Mucosa of stomach (tissue), 1 donor: ENCODE results near the gene LANCL3.
"Not testable (repeated sequence)": the region's sequence is repeated elsewhere in the genome, so short reads cannot be mapped to it uniquely, and the experiment has no call there.

ENCODE experiments used
- H3K27me3 ChIP-seq: one replicate; pipeline ENCODE4 v1.7.0; 2013; ENCODE audit warnings: mild to moderate bottlenecking, low read length; ENCODE audit not compliant: control insufficient read depth, insufficient read depth
- H3K36me3 ChIP-seq: one replicate; pipeline ENCODE4 v1.7.0; 2013; ENCODE audit warnings: low read length; ENCODE audit not compliant: control insufficient read depth, insufficient read depth
- H3K4me1 ChIP-seq: one replicate; pipeline ENCODE4 v1.7.0; 2013; ENCODE audit warnings: mild to moderate bottlenecking, low read length; ENCODE audit not compliant: control insufficient read depth, insufficient read depth
- H3K4me3 ChIP-seq: one replicate; pipeline ENCODE4 v1.7.0; 2013; ENCODE audit warnings: low read length
- H3K9ac ChIP-seq: one replicate; pipeline ENCODE4 v1.7.0; 2013; ENCODE audit warnings: mild to moderate bottlenecking, low read length, moderate library complexity
- H3K9me3 ChIP-seq: one replicate; pipeline ENCODE4 v1.7.0; 2013; ENCODE audit warnings: mild to moderate bottlenecking, low read length, moderate library complexity; ENCODE audit not compliant: control insufficient read depth
- donor health status: Pancreatic carcinoma.

The LANCL3 gene

DNA sequence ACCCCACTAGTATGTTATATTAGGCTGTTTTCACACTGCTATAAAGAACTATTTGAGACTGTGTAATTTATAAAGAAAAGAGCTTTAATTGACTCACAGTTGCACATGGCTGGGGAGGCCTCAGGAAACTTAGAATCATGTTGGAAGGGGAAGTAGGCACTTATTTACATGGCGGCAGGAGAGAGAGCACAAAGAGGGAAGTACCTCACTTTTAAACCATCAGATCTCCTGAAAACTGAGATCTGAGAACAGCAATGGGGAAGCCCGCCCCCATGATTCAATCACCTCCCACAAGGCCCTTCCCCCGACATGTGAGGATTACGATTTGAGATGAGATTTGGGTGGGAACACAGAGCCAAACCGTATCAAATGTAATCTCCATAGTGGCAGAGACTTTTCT is 68.7 kb downstream of the LANCL3 start:
- Histone ChIP-seq H3K36me3 (no peaks in the 10 kb centered on the region), H3K9ac (no peak overlapping the region), H3K4me3 (no peak overlapping the region), H3K9me3 (no peaks in the 10 kb centered on the region), H3K4me1 (no peaks in the 10 kb centered on the region), H3K27me3 (no peaks in the 10 kb centered on the region)

DNA sequence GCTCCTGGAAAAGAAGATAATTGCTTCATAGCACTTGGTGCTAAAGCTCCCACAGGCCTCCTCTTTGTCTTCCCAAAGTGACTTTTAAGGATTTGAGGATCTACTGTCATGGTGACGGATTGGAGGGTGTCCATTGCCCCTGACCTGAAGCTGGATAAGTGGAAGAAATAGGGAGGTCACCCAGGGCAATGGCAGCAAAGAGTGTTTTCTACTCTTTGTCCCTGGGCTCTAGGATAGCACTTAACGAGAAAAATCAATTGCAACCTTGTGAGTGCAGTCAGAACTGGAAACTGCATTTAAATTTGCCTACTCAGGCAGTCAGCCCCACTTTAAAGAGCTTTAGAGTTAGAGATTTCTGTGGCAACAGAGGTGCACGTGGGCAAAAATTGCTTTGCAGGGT is 70.4 kb downstream of the LANCL3 start:
- Histone ChIP-seq H3K4me1 (no peaks in the 10 kb centered on the region), H3K4me3 (no peak overlapping the region), H3K9me3 (no peaks in the 10 kb centered on the region), H3K9ac (no peak overlapping the region), H3K27me3 (no peaks in the 10 kb centered on the region), H3K36me3 (no peaks in the 10 kb centered on the region)

DNA sequence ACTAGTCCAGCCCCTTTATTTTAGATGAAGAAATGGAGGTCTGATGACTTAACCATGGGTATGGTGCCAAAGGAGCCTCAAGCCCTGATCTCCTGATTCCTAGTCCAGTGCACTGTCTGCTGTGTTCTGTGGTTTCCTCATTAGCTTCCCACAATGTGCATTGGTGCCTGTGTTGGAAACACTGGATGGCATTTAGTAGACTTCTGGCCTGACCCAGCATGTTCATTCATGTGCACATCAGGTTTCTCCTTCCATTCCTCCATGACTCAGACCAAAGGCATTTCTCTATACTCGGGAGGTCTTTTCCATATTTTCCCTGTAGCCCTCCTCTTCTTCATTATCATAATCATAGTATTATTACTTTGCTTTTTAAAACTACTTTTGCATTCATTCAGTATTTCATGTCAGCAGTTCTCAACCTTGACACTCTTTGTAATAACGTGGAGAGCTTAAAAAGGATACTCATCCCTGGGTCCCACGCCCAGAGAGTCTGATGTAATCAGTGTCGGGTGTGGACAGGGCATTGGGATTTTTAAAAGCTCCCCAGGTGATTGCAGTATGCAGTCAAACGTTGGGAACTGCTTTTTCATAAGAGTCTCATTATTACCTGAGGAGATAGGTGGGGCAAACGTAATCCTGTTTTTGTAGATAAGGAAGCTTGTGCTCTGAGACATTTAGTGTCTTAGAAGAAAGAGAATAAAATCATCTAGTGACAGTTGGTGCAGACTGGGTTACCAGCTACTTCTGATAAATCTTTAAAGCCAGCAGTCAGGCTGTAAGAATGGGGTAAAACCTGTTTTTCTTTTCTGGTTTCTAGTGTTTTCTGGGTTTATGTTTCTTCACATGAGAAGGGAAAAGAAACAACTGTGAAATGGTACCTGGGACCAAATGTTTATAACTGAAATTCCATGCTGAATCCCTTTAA is 73.2 kb downstream of the LANCL3 start:
- Histone ChIP-seq H3K9me3 (no peaks in the 10 kb centered on the region), H3K27me3 (no peaks in the 10 kb centered on the region), H3K9ac (no peak overlapping the region), H3K4me1 (no peaks in the 10 kb centered on the region), H3K36me3 (no peaks in the 10 kb centered on the region), H3K4me3 (no peak overlapping the region)

DNA sequence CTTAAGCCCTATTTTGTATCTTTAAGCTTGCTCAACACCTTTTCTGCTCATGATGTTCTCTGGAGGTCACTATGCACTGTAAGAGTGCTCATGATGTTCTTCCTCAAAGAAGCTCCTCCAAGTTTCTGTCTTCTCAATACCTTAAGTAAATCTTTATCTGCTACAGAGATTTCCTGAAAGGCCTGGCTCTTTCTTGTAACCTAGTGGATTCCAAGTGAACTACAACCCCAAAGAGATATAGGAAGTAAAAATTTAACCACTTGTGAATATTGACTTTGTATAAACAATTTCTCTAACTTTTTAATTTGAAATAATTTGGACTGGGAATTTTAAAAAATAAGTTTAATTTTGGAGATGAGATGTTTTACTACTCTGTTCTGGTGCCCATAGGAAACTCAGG is 74.8 kb downstream of the LANCL3 start:
- H3K36me3 ChIP-seq = no peaks in the 10 kb centered on the region
- no peak overlapping the region for H3K9ac ChIP-seq
- no peaks in the 10 kb centered on the region for H3K9me3 ChIP-seq
- H3K4me3 ChIP-seq = no peak overlapping the region
- H3K27me3 ChIP-seq = no peaks in the 10 kb centered on the region
- H3K4me1 ChIP-seq = no peaks in the 10 kb centered on the region

DNA sequence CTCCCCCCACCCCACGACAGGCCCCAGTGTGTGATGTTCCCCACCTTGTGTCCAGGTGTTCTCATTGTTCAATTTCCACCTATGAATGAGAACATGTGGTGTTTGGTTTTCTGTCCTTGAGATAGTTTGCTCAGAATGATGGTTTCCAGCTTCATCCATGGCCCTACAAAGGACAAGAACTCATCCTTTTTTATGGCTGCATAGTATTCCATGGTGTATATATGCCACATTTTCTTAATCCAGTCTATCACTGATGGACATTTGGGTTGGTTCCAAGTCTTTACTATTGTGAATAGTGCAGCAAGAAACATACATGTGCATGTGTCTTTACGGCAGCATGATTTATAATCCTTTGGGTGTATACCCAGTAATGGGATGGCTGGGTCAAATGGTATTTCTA is 79.4 kb downstream of the LANCL3 start:
- H3K36me3 ChIP-seq, H3K9me3 ChIP-seq, H3K4me1 ChIP-seq, H3K4me3 ChIP-seq, H3K27me3 ChIP-seq, H3K9ac ChIP-seq: not testable (repeated sequence)

DNA sequence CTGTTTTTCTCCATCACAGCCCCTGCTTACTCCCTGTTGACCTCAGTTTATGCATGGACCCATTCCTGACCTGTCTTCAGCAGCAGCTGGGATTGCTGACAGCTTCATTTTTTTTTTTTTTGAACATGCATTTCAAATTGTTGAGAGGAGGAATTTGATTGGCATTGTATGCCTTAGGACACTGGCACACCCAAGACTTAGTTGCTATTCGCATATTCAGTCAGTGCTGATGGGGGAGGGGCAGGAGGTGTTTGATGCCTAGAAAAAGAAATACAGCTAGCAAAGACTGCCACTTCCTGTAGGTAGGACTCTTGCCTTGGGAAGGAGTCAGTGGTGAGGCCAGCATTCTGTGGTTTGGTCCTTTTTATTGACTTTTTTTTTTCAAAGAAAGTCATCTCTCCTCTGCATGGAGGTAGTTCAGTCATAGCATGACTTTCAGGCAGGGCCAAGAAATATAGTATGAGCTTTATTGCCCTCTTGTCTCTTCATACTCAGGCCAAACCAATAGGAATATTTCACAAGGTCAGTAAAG is 80.5 kb downstream of the LANCL3 start:
- H3K27me3 ChIP-seq = no peaks in the 10 kb centered on the region
- no peak overlapping the region for H3K9ac ChIP-seq
- no peaks in the 10 kb centered on the region for H3K36me3 ChIP-seq
- no peak overlapping the region for H3K4me3 ChIP-seq
- H3K4me1 ChIP-seq = peaks cover 8% of the 10 kb centered on the region
- H3K9me3 ChIP-seq = no peaks in the 10 kb centered on the region

DNA sequence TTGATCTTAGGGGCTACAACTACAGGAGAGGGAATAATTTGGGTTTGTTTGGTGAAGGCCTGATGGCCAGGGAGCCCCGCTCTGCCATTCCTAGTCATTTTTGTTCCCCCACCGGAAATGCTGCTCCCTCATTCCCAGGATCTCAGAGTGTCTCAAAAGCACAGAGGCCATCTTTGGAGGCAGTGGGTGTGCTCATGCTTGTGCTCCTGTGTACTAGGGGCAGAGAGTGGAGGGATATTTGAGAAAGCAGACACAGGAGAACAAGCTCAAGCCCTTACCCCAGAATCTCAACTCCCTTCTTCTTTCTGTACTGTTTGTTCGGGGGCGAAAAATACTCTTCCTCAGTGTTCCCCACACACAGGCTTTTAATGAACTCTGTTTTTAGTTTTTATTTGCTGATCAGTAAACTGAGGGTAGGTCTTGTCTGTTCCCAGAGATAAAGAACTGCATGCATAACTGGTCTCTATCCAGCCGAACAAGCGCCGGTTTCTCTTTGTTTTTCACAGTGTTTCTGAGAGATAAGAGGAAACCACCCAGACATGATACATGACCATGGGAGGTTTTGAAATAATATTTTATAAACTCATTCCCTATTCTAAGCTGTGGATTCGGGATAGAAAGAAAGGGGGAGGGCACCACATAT is 81.2 kb downstream of the LANCL3 start:
- H3K27me3 ChIP-seq = no peaks in the 10 kb centered on the region
- H3K9ac ChIP-seq = no peak overlapping the region
- no peaks in the 10 kb centered on the region for H3K36me3 ChIP-seq
- no peak overlapping the region for H3K4me3 ChIP-seq
- no peaks in the 10 kb centered on the region for H3K9me3 ChIP-seq
- peaks cover 8% of the 10 kb centered on the region for H3K4me1 ChIP-seq

DNA sequence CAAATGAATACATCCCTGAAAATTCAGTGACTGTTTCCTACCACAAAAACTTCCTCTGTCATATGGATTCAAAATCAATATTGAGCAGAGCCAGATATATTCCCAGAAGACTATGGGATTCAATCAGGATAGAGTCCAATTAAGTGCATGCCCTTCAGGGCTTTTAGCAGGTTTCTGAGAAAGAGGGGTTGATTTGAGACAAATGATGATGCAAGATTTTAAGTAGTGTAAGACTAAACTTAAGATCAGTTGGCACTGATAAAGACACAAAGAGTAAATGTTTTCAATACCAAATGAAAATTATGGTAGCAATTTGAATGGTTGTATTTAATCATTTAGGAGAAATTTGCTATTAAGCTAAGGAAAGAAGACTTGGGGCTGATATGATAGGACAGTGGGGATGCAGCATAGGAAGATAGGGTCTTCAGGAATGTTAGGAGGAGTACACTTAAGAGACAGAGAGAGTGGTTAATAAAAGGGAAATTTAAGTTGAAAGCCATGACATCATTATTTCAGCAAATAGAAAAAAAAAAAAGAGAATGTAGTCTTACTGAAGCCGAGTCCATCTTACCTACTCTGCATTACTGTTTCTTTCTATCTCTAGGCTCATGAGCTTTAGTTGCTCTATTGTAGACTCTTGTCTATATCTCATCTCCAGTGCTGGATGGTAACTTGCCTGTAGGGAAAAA is 82.1 kb downstream of the LANCL3 start:
- Histone ChIP-seq H3K9me3 (no peaks in the 10 kb centered on the region), H3K4me3 (no peak overlapping the region), H3K9ac (no peak overlapping the region), H3K4me1 (peaks cover 8% of the 10 kb centered on the region), H3K27me3 (no peaks in the 10 kb centered on the region), H3K36me3 (no peaks in the 10 kb centered on the region)

DNA sequence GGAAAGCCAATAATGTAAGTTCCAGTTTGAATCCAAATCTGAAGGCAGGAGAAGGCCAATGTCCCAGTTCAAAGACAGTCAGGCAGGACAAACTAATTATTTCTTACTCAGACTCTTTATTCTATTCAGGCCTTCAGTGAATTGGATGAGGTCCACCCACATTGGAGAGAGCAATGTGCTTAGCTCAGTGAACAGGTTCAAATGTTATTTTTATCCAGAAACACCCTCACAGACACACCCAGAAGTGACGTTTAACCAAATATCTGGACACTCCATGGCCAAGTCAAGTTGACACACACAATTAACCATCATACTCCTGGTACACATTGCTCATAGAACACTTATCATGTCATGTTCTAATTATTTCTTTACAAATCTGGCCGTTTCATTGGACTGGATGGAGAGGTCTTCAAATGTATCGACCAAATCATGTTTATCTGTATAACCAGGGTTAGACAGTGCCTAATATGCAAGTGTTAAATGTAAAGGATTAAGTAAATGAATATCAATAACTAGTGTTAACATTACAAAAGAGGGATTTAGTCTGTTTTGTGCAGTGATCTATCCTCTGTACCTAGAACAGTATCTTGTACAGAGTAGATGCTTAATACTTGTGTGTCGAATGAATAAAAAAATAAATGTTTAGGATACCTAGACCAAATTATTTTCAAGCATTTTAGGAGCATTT is 87.0 kb downstream of the LANCL3 start:
- no peak overlapping the region for H3K4me3 ChIP-seq
- H3K9me3 ChIP-seq = no peaks in the 10 kb centered on the region
- peaks cover 4% of the 10 kb centered on the region for H3K4me1 ChIP-seq
- no peaks in the 10 kb centered on the region for H3K36me3 ChIP-seq
- H3K9ac ChIP-seq = no peak overlapping the region
- H3K27me3 ChIP-seq = no peaks in the 10 kb centered on the region

DNA sequence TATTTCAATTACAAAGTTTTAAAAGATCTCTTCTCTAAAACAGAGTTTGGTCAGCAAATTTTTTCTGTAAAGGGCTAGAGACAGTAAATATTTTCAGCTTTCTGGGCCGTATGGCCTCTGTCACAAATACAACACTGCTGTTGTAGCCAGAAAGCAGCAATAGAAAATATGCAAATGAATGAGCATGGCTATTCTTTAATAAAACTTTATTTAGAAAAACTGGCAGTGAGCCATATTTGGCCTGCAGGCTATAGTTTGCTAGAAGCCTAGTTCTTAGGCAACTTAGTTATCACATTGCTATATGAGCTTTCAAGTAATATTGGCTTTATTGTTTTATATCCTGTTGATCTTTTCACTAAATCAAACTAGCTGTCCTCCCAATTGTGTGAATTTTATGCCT is 87.6 kb downstream of the LANCL3 start:
- peaks cover 4% of the 10 kb centered on the region for H3K4me1 ChIP-seq
- no peaks in the 10 kb centered on the region for H3K27me3 ChIP-seq
- H3K9ac ChIP-seq = no peak overlapping the region
- no peak overlapping the region for H3K4me3 ChIP-seq
- H3K36me3 ChIP-seq = no peaks in the 10 kb centered on the region
- no peaks in the 10 kb centered on the region for H3K9me3 ChIP-seq

DNA sequence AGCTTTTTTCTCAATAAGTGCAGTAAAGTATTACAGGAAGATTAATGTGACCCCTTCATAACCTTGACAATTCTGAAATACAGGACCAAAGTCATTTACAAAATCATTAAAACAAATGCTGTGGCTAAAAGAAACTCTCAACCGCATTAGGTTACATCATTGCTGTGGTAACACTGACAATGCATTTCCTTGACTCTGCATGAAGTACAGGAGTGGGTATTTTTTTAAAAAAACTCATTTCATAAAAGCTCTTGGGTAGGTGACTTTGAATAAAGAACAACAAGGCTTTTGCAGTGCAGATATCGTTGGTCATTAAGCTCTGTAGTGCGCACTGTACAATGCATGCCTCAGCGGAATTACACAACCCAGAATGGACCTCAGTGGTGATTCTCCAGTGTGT is 90.7 kb downstream of the LANCL3 start:
- H3K36me3 ChIP-seq = no peaks in the 10 kb centered on the region

More for the DNA sequence above, 90.7 kb downstream of the LANCL3 start:
- Histone ChIP-seq H3K9ac (no peak overlapping the region), H3K27me3 (no peaks in the 10 kb centered on the region), H3K4me3 (no peak overlapping the region), H3K9me3 (no peaks in the 10 kb centered on the region), H3K4me1 (no peaks in the 10 kb centered on the region)
